HG02852 (cell line): ENCODE results near the gene ESRRG.

Experiments used
- ATAC-seq: cut with Tn5 transposase; IDR thresholded peaks from one replicate; pipeline ENCODE4 v1.9.1; 2021; ENCODE audit warnings: mild to moderate bottlenecking, moderate library complexity; ENCODE audit not compliant: unreplicated experiment

The ESRRG gene

DNA sequence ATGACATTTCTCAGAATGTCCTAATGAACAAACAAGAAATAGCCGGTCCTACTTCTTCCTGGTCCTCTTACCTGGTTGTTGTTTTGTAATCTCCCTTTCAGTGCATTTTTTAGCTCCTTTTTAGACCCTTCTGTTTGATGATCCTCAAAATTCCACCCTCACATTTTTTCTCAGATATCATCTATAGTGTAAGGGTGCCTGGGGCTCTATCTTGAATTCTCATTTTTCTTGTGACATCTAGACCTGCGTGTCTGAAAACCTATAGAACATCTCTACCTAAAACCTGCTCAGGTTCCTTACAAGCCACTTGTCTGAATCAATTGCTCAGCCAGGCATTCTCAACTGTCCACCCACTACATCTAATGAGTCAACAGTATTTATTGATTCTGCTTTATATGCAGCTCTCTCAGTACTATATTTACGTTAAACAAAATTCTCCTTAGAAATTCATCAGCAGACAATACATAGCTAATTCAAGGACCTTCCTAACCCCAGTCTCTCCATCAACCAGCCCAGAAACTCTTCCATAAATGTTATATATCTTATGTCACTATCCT lies 263.5 kb downstream of the ESRRG start:
- no peak for ATAC-seq

DNA sequence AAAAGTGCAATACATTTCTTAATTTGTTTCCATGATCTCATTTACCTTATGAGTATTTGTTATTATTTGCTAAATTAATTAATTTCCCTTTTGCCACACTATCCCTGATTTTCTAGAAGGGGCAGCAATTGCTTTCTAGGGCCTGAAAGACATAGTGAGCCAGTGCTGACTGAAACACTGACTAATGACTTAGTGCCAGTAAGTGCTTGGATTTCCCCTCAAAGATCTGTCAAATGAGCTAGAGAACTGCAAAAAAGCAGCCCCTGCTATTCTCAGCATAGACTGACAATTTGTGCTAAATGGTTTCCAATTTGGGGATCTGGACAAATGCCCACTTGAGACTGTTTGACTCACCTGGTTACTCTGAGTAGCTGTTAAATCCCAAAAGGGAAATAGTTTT lies 264.4 kb downstream of the ESRRG start:
- no peak for ATAC-seq

DNA sequence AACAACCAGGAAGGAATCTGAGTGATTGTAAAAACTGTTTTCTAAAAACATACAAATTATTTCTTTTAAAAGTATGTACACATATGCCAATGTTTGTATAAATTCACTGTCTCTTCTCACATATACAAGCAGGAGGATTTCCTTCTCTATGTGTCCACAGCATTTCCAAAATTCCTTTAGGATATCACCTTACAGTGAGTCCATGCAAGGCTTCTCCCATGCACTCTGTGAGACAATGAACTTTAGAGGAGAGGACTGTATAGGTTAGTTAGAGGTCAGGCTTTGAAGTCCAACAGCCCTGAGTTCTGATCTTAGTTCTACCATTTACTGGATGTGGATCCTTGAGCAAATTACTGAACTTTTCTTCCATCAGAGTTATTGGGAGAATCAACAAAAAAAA lies 265.9 kb downstream of the ESRRG start:
- no peak for ATAC-seq

DNA sequence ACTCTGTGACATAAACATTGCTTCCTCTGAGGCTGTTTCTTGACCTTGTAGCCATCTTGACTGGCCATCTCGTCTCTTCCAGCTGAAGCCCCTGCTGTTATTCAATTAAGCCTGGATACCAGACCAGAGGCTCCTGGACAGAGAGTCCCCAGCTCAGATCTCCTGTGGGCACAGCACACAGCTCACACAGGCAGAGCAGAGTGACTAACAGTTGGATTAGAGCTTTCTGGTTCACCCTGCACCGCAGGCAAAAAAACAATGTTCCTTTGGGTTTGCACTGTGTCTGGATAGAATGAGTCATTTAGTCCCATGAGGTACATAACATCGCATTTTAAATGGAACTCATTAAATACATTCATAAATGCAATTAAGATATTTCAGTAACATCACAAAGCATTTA lies 266.5 kb downstream of the ESRRG start:
- ATAC-seq, result no peak

DNA sequence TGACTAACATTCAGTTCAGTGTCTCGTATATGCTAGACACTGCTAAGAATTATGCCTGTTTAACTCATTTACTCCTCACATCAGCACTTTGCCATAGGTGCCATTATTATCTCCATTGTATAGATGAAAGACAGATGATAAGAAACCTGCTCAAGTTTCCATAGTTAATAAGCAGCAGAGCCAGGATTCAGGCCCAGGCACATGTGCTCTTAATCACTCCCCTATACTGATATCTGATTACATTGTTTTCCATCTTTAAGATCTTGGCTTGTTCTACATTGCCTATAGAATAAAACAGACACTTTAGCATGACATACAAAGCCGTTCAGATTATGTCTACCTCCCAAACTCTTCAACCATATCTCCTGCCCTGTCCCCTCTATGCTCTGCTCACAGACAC lies 269.5 kb downstream of the ESRRG start:
- no peak for ATAC-seq
